ENCODE measurements around the gene TGM6.

TGM6 gene

GRCh38 chr20:2333821-2334220 is 46.9 kb upstream of the TGM6 start:
- Histone ChIP-seq H3K4me1 (ENCODE audit: low read length) (no peaks in the 10 kb centered on the region), H4K20me1 (ENCODE audit: insufficient read depth, low read length) (no peaks in the 10 kb centered on the region), H3K36me3 (replicated peaks; ENCODE audit: low read depth, low read length) (no peaks in the 10 kb centered on the region), H3K79me2 (ENCODE audit: low read length) (no peaks in the 10 kb centered on the region), H3K4me3 (ENCODE audit: low read length) (no peak overlapping the region), H3K9me3 (ENCODE audit: insufficient read depth, low read length) (no peaks in the 10 kb centered on the region), H2AFZ (ENCODE audit: low read depth, low read length) (no peak overlapping the region), H3K27me3 (ENCODE audit: low read depth, low read length) (peaks cover 8% of the 10 kb centered on the region; the same call in 1 of the 2 replicates), H3K4me2 (ENCODE audit: low read length) (no peak overlapping the region), H3K9ac (ENCODE audit: low read length) (no peak overlapping the region), H3K27ac (ENCODE audit: low read length) (no peak overlapping the region)
- TF ChIP-seq EZH2phosphoT487 (IDR thresholded peaks at IDR 0.05; ENCODE audit: low read depth), result no peak
- TF ChIP-seq CTCF (IDR thresholded peaks at IDR 0.05; ENCODE audit: low read depth, low read length), result no peak

- Histone ChIP-seq H3K4me3 (ENCODE audit: low read length) (no peak overlapping the region), H3K36me3 (replicated peaks; ENCODE audit: low read depth, low read length) (no peaks in the 10 kb centered on the region), H3K9ac (ENCODE audit: low read length) (no peak overlapping the region), H3K4me1 (ENCODE audit: low read length) (no peaks in the 10 kb centered on the region), H3K4me2 (ENCODE audit: low read length) (no peak overlapping the region), H3K79me2 (ENCODE audit: low read length) (no peaks in the 10 kb centered on the region), H3K27ac (ENCODE audit: low read length) (no peak overlapping the region), H3K27me3 (ENCODE audit: low read depth, low read length) (peaks cover 10% of the 10 kb centered on the region; the same call in 1 of the 2 replicates), H3K9me3 (ENCODE audit: insufficient read depth, low read length) (no peaks in the 10 kb centered on the region), H2AFZ (ENCODE audit: low read depth, low read length) (no peak overlapping the region), H4K20me1 (ENCODE audit: insufficient read depth, low read length) (no peaks in the 10 kb centered on the region)
- TF ChIP-seq CTCF (IDR thresholded peaks at IDR 0.05; ENCODE audit: low read depth, low read length), result no peak
- no peak for TF ChIP-seq EZH2phosphoT487 (IDR thresholded peaks at IDR 0.05; ENCODE audit: low read depth)
These were observed 45.4 kb upstream of the TGM6 start for GRCh38 chr20:2335096-2335870.

GRCh38 chr20:2336471-2336870 is 44.2 kb upstream of the TGM6 start:
- Histone ChIP-seq H3K27ac (ENCODE audit: low read length) (no peak overlapping the region), H3K36me3 (replicated peaks; ENCODE audit: low read depth, low read length) (no peaks in the 10 kb centered on the region), H2AFZ (ENCODE audit: low read depth, low read length) (no peak overlapping the region), H3K4me1 (ENCODE audit: low read length) (peaks cover 5% of the 10 kb centered on the region), H3K27me3 (ENCODE audit: low read depth, low read length) (peaks cover 9% of the 10 kb centered on the region; the same call in 1 of the 2 replicates), H3K9ac (ENCODE audit: low read length) (no peak overlapping the region), H3K4me2 (ENCODE audit: low read length) (no peak overlapping the region), H3K4me3 (ENCODE audit: low read length) (no peak overlapping the region), H3K79me2 (ENCODE audit: low read length) (no peaks in the 10 kb centered on the region), H4K20me1 (ENCODE audit: insufficient read depth, low read length) (no peaks in the 10 kb centered on the region), H3K9me3 (ENCODE audit: insufficient read depth, low read length) (no peaks in the 10 kb centered on the region)
- TF ChIP-seq EZH2phosphoT487 (IDR thresholded peaks at IDR 0.05; ENCODE audit: low read depth) (no peak), CTCF (IDR thresholded peaks at IDR 0.05; ENCODE audit: low read depth, low read length) (no peak)

GRCh38 chr20:2337142-2337541 is 43.6 kb upstream of the TGM6 start:
- Histone ChIP-seq H3K9me3 (ENCODE audit: insufficient read depth, low read length) (no peaks in the 10 kb centered on the region), H3K4me2 (ENCODE audit: low read length) (no peak overlapping the region), H3K9ac (ENCODE audit: low read length) (no peak overlapping the region), H3K4me1 (ENCODE audit: low read length) (peaks cover 7% of the 10 kb centered on the region), H3K27ac (ENCODE audit: low read length) (no peak overlapping the region), H3K79me2 (ENCODE audit: low read length) (no peaks in the 10 kb centered on the region), H3K36me3 (replicated peaks; ENCODE audit: low read depth, low read length) (no peaks in the 10 kb centered on the region), H3K4me3 (ENCODE audit: low read length) (no peak overlapping the region), H3K27me3 (ENCODE audit: low read depth, low read length) (0 out of 2 replicates have a peak, but pooled peaks cover 3% of the 10 kb centered on the region), H4K20me1 (ENCODE audit: insufficient read depth, low read length) (no peaks in the 10 kb centered on the region), H2AFZ (ENCODE audit: low read depth, low read length) (no peak overlapping the region)
- TF ChIP-seq CTCF (IDR thresholded peaks at IDR 0.05; ENCODE audit: low read depth, low read length) (no peak), EZH2phosphoT487 (IDR thresholded peaks at IDR 0.05; ENCODE audit: low read depth) (no peak)

Data from OCI-LY3 (cell line).